NCI-H2107 treated with DMSO at 0.1 percent for 48 hours (cell line): Measurements from ENCODE around the gene TRAK1.

Source experiments
- DNase-seq: peaks from one replicate; lab custom pipeline; 2025; ENCODE audit not compliant: unreplicated experiment; lab: John Stamatoyannopoulos, UW

TRAK1 gene

DNA sequence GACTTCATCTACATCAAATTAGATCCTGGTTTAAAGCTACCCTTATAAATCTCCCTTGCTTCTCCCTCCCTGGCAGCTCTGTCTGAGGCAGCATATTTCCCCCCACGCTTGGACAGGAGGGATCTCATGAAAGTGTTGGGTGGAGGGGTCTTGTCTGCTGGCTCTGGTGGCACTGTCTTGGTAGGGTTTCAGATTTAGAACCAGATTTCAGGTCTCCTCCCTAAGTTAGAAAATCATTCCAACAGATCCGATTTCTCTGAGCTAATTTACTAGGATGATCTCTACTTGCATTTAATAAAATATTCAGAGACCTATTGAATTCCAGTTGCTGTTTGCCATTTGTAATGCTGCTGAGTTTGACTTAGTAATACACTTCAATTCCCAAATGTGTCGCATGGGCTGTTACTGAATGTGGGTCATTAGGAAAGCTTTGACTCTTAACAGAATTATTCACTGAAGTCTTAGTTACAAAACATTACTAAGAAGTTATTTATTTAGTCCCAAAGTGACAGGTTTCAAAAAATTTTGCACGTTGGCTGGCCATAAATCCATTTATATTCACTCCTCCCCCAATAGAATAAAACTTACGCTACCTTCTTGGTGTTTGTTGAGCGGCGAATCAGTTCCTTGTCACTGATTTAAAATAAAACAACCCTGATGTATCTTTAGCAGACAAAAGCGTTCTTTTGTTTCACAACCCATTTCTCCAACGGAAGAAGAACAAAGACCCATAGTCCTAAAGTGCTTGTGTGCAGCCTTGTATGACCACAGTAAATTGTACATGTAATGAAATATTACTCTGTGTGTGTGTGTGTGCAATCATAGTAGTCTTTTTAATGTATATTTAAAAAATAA, 84.5 kb downstream of the TRAK1 start:
- peak; percentile 50 for DNase-seq

- no peak for DNase-seq
Observed at GRCh38 chr3:42176242-42177034, 85.3 kb downstream of the TRAK1 start.

- no peak for DNase-seq
Observed at GRCh38 chr3:42177068-42177800, 86.1 kb downstream of the TRAK1 start.

- no peak for DNase-seq
Observed at GRCh38 chr3:42177801-42178150, 86.6 kb downstream of the TRAK1 start.

DNA sequence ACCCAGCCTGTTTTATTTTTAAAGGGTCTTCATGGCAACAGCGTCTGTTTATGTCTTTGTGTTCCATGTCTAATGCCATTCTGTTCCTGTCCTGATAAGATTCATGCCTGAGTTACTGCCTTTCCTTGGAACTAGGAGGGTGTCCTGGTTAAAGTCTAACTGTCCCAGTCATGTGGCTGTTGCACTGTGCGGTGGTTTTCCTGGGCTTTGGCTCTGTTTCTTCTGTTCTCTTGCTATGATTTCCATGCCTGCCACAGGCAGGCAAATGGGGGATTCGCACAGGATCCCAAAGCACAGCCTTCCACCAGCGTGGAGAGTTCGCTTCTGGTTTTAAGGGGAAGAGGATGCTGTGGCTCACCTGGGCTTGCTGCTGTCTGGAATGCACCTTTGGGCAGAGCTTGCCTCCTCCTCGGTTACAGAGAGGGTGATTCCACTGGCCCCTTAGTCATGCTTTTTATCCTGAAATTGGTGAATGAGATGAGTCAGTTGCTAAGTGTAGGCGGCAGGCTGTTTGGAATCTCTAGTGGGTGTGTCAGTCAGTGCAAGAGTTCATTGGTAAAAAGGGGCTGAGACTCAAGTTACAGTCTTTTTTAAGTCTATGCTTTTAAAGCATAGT, 88.1 kb downstream of the TRAK1 start:
- DNase-seq: peak; percentile 63

DNA sequence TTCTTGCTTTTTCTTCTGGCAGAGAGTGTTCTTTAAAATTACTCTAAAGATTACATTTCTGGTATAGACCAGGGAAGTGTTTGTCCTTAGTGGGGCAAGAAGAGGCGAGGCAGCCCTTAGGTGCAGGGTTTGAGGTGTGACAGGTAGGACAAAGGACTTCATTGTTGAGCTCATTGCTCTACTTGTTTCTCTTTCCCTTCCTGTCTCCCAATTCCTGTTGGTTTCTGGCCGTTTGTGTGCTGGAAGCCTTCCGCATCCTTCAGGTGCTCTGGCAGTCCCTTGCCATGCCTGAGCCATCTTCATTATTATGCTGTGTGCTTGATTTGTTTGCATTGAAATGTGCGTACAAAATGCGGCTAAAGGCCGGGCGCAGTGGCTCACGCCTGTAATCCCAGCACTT, 89.7 kb downstream of the TRAK1 start:
- no peak for DNase-seq

DNA sequence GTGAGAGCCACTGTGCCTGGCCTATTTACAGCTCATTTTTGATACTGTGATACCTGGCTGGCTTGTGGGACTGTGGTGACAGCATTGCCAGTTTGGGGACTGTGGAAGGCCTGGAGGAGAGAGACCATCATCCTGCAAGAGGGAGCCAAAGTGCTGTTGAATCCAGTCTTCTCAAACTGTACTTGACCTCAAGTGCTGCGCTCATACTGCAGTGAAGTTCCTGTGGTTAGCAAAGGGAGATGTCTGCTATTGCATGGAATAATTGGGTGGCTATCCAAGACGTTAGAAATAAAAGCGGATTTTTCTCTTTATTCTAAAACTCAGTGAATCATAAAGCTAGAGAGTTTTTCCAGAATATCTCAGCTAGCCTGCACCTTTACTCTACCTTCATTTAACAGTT, 91.4 kb downstream of the TRAK1 start:
- peak; percentile 22 for DNase-seq

DNA sequence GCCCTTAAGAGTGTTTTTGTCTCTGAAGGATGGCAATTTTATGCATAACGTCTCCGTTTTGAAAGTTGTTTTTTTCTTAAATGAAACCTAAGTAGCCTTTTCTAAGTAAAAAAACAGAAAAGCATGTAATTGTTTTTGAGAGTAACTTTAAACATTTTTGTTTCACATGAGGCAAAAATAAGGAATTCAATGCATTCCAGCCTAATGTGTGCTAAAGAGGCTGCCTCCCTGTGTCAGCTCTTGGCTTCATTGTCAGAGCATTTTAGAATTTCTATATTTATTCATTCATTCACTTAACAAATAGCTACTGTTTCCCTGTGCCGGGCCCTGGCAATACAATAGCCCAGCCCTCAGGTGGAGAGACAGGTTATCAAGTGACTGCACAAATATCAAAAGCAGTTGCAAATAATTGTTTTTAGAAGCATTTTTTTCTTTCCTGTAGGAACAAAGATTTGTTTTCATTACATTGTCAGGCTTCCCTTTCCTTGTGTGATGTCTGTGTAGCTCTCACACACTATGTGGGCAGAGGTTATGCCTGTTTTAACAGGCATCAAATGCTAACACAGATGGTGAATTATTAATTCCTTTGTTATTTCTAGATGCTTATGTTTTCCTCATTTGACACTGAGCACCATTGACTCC, 93.0 kb downstream of the TRAK1 start:
- no peak for DNase-seq

DNA sequence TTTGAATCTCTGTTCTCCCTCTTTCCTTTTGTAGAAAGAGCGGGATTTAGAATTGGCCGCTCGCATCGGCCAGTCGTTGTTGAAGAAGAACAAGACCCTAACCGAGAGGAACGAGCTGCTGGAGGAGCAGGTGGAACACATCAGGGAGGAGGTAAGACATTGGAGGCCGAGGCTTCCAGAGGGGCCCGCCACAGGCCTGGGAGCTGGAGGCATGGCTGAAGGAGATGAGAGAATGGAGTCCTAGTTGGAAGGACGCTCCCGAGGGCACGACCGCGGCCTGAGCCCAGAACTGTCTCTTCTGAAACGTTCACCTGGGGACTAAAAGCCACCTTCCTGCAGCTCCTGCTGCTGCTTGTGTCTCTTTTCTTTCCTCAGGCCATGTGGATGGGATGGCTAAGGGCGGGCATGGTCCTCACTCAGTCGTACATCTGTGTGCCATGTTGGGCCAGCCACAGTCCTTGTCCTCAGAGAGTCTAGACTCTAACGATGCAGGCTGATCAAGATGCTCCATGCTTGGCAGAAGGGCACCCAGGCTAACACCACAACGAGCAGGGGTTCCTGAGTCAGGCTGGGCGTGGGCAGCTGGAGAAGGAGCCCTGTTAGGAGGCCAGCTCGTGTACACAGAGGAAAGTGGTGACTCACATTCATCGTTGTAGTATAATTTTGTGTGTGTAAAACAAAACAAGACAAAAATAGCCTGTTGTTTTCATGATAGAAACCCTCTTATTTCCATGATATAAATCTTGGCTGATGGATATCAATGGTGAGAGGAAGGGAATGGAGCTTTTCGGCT, 93.7 kb downstream of the TRAK1 start:
- DNase-seq: no peak

DNA sequence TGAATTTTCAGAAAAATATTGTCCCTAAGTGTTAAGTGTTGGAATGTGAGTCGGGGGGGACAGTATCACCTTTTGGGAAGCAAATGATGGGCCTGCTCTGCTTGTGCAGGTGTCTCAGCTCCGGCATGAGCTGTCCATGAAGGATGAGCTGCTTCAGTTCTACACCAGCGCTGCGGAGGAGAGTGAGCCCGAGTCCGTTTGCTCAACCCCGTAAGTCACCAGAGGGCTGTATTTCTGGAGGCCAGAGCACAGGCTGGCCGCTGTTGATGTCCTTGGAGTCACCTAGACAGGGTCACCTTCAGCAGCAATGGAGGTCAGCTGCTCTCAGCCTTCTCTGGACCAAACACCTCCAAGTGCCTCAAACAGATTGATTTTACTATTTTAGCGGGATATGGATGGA, 96.8 kb downstream of the TRAK1 start:
- no peak for DNase-seq

GRCh38 chr3:42188376-42188775, 97.2 kb downstream of the TRAK1 start:
- DNase-seq: no peak

- DNase-seq: peak; percentile 22
Observed at GRCh38 chr3:42189001-42189460, 97.9 kb downstream of the TRAK1 start.

DNA sequence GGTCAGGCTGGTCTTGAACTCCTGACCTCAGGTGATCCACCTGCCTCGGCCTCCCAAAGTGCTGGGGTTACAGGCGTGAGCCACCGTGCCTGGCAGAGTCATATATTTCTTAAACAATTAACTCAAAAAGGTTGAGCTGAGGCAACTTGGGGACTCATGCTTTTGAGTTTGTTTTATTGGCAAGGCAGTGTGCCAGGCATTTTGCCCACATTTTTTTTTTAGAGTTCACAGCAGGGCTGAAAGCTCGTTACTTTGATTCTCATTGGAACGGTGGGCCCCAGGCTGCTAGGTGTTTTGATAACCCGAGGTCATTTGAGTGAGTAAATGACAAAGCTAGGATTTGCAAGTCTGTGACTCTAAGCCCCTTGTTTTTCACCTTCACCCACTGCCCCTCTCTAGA, 98.6 kb downstream of the TRAK1 start:
- no peak for DNase-seq

- peak; percentile 30 for DNase-seq
Observed at GRCh38 chr3:42190701-42191442, 99.7 kb downstream of the TRAK1 start.

- DNase-seq: no peak
Observed at GRCh38 chr3:42191443-42191747, 100.2 kb downstream of the TRAK1 start.

DNA sequence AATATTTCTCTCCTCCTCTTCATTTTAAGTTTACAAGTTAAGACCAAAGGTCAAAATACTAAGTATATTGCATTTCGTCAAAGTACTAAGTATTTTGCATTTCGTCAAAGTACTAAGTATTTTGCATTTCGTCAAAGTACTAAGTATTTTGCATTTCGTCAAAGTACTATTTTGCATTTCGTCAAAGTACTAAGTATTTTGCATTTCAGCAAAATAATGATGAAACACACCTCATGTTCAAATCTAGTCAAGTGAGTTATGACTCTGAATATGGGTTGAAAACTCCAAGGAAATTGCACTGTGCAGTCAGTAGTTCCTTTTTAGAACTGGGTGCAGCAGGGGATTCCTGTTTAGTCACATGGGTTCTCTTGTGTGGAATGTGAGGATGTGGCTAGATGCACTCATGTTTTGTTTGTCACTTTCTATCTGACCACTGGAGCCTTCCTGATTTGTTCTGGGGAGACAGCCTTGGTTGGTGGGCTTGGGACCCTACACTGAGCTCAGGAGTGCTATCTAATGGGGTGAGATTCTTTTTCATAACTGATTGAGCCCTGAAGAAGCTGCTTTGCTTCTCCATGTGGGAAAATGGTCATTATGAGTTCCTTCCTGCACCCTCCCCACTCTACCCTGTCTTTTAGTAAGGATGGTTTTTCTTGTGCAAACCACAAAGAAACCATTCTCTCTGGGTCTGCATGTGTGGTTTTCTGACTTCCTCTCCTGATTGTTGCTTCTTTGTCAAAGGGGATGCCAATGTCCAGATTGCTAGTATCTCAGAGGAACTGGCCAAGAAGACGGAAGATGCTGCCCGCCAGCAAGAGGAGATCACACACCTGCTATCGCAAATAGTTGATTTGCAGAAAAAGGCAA, 101.4 kb downstream of the TRAK1 start:
- no peak for DNase-seq

DNA sequence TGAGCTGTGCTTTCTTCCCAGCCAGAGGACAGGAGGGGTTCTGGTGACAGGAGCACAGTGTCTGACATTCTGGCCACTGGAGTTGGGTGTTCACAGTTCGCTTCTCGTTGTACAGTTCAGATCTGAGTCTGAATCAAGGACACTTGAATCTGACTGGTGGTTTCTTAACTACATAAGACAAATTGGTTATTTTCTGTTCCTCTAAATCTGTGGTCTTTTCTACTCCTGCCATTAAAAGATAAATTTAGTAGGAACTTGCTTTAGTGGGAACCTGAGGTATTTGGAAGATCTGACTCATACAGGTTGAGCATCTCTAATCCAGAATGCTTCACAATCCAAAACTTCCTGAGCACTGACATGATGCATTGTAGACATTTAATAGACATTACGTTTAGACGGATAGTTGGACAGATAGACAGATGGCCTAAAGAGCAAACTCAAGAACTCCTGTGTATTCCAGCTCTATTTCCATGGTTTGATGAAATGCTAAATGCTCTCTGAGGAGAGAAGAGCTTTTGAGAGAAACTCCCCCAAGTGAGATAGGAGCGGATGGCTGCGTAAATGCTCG, 103.9 kb downstream of the TRAK1 start:
- no peak for DNase-seq

DNA sequence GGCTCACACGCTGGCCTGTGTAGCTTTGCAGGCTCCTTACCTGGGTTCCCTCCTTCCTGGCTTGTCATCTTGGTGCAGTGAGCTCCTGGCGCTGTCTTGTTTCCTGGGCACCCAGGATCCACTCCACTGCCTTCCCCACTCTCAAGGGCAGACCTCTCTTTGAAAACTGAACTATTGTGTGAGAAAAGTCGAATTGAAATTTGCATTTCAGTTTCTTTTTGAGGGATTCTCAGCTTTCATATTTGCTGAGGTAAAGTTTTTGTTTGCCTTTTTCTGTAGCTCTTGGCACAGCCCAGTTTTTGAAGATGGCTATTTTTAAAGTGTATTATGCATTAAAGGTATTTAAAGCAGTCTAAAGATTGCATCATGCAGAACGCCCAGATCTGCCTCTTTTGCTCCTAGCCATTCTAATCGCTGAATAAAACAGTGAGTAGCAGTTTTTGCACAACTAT, 104.7 kb downstream of the TRAK1 start:
- no peak for DNase-seq
